NOMO-1 (cell line): Measurements from ENCODE around the gene GSTT2B.
A peak's percentile ranks its signal among the peaks of the same experiment; 100 is the strongest.
"Not testable (repeated sequence)": the region's sequence is repeated elsewhere in the genome, so short reads cannot be mapped to it uniquely, and the experiment has no call there.

ENCODE experiments used
- DNase-seq, 2 experiments: peaks; one replicate each; lab custom pipeline; 2025; ENCODE audit not compliant: unreplicated experiment in 2 of 2; lab: John Stamatoyannopoulos, UW

GSTT2B gene

GRCh38 chr22:23986538-23987178 is 25.7 kb upstream of the GSTT2B start:
- DNase-seq = not testable (repeated sequence)

GRCh38 chr22:23986089-23986488 is 25.1 kb upstream of the GSTT2B start:
- DNase-seq = not testable (repeated sequence)

- peak; percentile 3 to 50 for DNase-seq
Observed at GRCh38 chr22:23984430-23984829, 23.4 kb upstream of the GSTT2B start.

GRCh38 chr22:23980567-23980966 is 19.6 kb upstream of the GSTT2B start:
- not testable (repeated sequence) for DNase-seq

GRCh38 chr22:23979557-23980240 is 18.7 kb upstream of the GSTT2B start, which contains the start of gene GSTT2:
Gene GSTT2, plus strand, starts transcription at chr22:23980134.
- not testable (repeated sequence) for DNase-seq

GRCh38 chr22:23977304-23977703 is 16.3 kb upstream of the GSTT2B start:
- DNase-seq = not testable (repeated sequence)

- DNase-seq = not testable (repeated sequence)
Observed at GRCh38 chr22:23974836-23975352, 13.9 kb upstream of the GSTT2B start.

GRCh38 chr22:23974345-23974744 is 13.3 kb upstream of the GSTT2B start, which contains the start of gene DDT:
Gene DDT, minus strand, starts transcription at chr22:23974441. Its CDS starts 27 bp downstream, at chr22:23974414.
- DNase-seq = not testable (repeated sequence)

GRCh38 chr22:23971927-23972326 is 10.9 kb upstream of the GSTT2B start:
- DNase-seq = not testable (repeated sequence)

GRCh38 chr22:23970816-23971486 is 10.0 kb upstream of the GSTT2B start:
- DNase-seq = no peak

- DNase-seq = no peak
Observed at GRCh38 chr22:23970201-23970641, 9.2 kb upstream of the GSTT2B start.

GRCh38 chr22:23969071-23969470 is 8.1 kb upstream of the GSTT2B start:
- DNase-seq = no peak

GRCh38 chr22:23966568-23966967 is 5.6 kb upstream of the GSTT2B start, which contains the start of gene DDTL:
Gene DDTL, plus strand, starts transcription at chr22:23966888. Its CDS starts 27 bp downstream, at chr22:23966915.
- not testable (repeated sequence) for DNase-seq

- not testable (repeated sequence) for DNase-seq
Observed at GRCh38 chr22:23966094-23966493, 5.1 kb upstream of the GSTT2B start.

- DNase-seq = peak in 1 of 2 experiments; percentile 6
Observed at GRCh38 chr22:23956301-23956900, 4.6 kb downstream of the GSTT2B start.

- not testable (repeated sequence) for DNase-seq
Observed at GRCh38 chr22:23955886-23956285, 5.1 kb downstream of the GSTT2B start.

- DNase-seq = not testable (repeated sequence)
Observed at GRCh38 chr22:23954991-23955305, 6.0 kb downstream of the GSTT2B start.

- not testable (repeated sequence) for DNase-seq
Observed at GRCh38 chr22:23954193-23954990, 6.6 kb downstream of the GSTT2B start.

- DNase-seq = not testable (repeated sequence)
Observed at GRCh38 chr22:23953485-23953884, 7.5 kb downstream of the GSTT2B start.
